ENCODE data around the gene SLC2A3.

DNA sequence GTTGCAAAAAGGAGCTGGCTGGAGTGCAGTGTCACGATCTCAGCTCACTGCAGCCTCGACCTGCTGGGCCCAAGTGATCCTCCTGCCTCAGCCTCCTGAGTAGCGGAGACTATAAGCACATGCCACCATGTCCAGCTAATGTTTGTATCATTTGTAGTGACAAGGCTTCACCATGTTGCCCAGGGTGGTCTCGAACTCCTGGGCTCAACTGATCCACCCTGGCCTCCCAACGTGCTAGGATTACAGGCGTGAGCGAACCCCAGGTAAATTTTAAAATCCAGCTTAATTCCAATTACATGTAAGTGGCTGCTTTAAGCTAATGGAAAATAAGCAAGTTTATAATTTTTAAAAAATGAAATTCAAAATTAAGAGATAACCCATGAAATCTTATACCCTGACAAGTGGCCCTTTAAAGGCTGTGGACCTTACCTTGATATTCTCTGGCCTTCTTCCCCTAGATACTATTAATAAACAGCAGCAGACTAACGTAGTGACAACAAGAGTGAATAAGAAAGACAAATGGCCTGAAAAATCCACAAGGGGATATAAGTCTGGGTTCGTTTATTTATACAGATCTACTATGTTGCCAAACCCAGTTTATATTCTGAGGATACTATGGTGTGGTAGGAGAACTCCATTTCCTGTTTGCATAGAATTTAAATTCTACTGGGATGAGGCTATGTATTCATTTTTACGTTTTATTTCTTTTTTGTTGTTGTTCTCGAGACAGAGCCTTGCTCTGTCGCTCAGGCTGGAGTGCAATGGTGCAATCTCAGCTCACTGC, 25.6 kb upstream of the SLC2A3 start:
- TF ChIP-seq CTCF (IDR thresholded peaks at IDR 0.05; ENCODE audit: extremely low read depth in 1 of 2, insufficient read depth in 1 of 2, low read depth in 1 of 2, low read length in 2 of 2), result no peak
- TF ChIP-seq GATA2 (IDR thresholded peaks at IDR 0.05; ENCODE audit: insufficient read depth, insufficient read length, low read depth, low read length), result no peak
- no peak for TF ChIP-seq POLR2A (IDR thresholded peaks at IDR 0.05; ENCODE audit: low read depth, low read length)
